Activated naive CD4-positive, alpha-beta T cell treated with anti-CD3 and anti-CD28 coated beads, Interleukin-2, amount 50 U/mL, for 72 hours (primary cell): ENCODE results near the gene UMAD1. TPM values are rescaled to one million over a fixed set of nuclear protein-coding genes. Genes with fewer than 3 reads are reported as not detected.

Source experiments
- ATAC-seq, 2 donors: fragments of 150-1000 bp; cut with Tn5 transposase; 2 replicates each; pipeline ENCODE4 v1.10.0; 2021; ENCODE audit warnings: mild to moderate bottlenecking in 2 of 2, moderate library complexity in 2 of 2
- DNase-seq, 2 donors: peaks; one replicate each; pipeline ENCODE4 v3.0.0; 2021 to 2022; ENCODE audit warnings: low spot score in 2 of 2
- H3K27ac Mint-ChIP-seq, 2 donors: one replicate each; pipeline ENCODE4 v1.8.0; 2022; ENCODE audit warnings: mild to moderate bottlenecking in 2 of 2, mixed read lengths in 2 of 2
- H3K36me3 Mint-ChIP-seq, 2 donors: one replicate each; pipeline ENCODE4 v1.8.0; 2022; ENCODE audit warnings: mixed read lengths in 2 of 2
- H3K9me3 Mint-ChIP-seq, 2 donors: one replicate each; pipeline ENCODE4 v1.8.0; 2022; ENCODE audit warnings: mixed read lengths in 2 of 2
- total RNA-seq, 2 donors: library from RNA; stranded (reverse); gene quantifications; one replicate each; pipeline ENCODE4 v1.2.3, GENCODE V29; 2022

UMAD1 gene
- total RNA-seq, 2 donors from 2014 or later, result 11.8 to 13.0 TPM

DNA sequence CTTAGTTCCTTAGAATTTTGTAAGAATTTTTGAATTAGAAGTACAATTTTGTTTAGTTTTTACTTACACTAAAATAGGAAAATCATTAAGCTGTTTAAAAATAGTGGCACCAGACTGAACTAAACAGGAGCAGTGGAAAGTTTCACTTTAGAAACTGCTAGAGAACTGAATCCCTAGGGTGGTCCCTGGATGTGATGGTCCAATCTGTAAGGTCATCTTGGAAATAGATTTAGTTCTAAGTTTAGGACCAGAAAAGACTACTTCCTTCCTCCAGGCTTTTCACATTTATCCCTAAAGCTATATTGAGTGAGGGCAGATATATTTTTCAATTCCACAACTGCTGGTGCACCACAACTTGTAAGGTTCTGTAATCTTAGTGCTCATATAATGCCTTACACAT is 58.8 kb downstream of the UMAD1 start:
- Mint-ChIP-seq H3K9me3 (peaks cover 0 to 5% of the 10 kb centered on the region in 2 donors), H3K36me3 (peaks cover 7 to 11% of the 10 kb centered on the region in 2 donors), H3K27ac (no peak overlapping the region)
- DNase-seq (no peak), ATAC-seq (no peak)

DNA sequence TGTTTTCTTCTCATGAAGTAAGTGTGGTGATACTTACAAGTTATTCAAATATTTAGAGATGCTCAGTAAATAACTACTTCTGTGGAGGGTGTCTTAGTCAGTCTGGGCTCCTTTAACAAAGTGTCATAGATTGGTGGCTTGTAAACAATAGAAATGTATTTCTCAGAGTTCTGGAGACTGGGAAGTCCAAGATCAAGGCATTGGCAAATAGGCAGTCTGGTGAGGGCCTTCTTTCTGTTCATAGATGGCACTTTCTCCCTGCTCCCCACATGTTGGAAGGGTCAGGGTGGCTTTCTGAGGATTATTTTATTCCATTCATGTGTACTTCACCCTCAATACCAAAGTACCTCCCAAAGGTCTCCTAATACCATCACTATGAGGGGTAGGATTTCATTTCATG is 59.4 kb downstream of the UMAD1 start:
- ATAC-seq (no peak), DNase-seq (no peak)
- Mint-ChIP-seq H3K36me3 (peaks cover 2 to 5% of the 10 kb centered on the region in 2 donors), H3K9me3 (no peaks in the 10 kb centered on the region), H3K27ac (no peak overlapping the region)

- H3K27ac Mint-ChIP-seq, result no peak overlapping the region
- ATAC-seq, result no peak
- no peaks in the 10 kb centered on the region for H3K9me3 Mint-ChIP-seq
- DNase-seq, result no peak
- H3K36me3 Mint-ChIP-seq, result peaks cover 0 to 3% of the 10 kb centered on the region in 2 donors
Observed at GRCh38 chr7:7701527-7701926, 61.0 kb downstream of the UMAD1 start.

- Mint-ChIP-seq H3K27ac (no peak overlapping the region), H3K36me3 (no peaks in the 10 kb centered on the region), H3K9me3 (no peaks in the 10 kb centered on the region)
- ATAC-seq (no peak), DNase-seq (no peak)
Observed at GRCh38 chr7:7702826-7703225, 62.3 kb downstream of the UMAD1 start.

- no peaks in the 10 kb centered on the region for H3K36me3 Mint-ChIP-seq
- H3K9me3 Mint-ChIP-seq, result no peaks in the 10 kb centered on the region
- DNase-seq, result no peak
- no peak for ATAC-seq
- H3K27ac Mint-ChIP-seq, result no peak overlapping the region
Observed at GRCh38 chr7:7703427-7703826, 62.9 kb downstream of the UMAD1 start.

DNA sequence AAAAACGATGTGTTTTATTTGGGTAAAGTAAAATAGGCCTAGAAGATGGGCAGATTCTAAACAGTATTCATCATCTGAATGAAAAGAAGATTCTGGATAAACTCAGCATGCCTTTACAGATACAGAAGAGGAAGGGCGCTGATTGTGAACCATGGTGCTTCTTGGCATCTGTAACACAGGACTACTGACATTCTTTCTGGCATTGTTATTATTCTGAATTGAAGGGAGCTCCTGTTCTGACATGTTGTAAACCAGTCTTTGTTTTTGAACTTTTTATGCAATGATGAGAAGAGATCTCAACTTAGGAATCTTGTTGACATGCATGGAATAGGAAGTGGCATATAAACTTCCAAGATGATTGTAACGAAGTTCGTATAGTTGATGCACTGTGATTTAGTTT is 64.3 kb downstream of the UMAD1 start:
- H3K9me3 Mint-ChIP-seq, result no peaks in the 10 kb centered on the region
- no peaks in the 10 kb centered on the region for H3K36me3 Mint-ChIP-seq
- no peak overlapping the region for H3K27ac Mint-ChIP-seq
- ATAC-seq (no peak), DNase-seq (no peak)

DNA sequence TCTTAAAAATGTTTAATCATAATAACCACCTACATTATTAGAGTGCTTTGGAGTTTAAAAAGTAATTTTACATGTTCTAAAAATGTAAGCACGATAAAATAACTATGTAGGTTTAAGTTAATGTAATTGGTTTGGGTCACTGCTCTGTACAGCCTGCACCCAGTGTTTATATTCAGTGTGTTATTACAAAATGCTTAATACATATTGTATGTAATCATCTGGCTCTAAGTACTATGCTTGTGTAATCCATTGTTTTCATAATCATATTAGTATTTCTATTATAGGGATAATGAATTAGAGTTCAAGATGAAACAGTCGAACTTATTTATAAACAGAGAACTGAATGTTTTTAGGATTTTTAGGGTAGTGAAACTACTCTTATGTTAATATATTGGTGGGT is 64.8 kb downstream of the UMAD1 start:
- ATAC-seq (no peak), DNase-seq (no peak)
- Mint-ChIP-seq H3K36me3 (no peaks in the 10 kb centered on the region), H3K9me3 (no peaks in the 10 kb centered on the region), H3K27ac (no peak overlapping the region)

DNA sequence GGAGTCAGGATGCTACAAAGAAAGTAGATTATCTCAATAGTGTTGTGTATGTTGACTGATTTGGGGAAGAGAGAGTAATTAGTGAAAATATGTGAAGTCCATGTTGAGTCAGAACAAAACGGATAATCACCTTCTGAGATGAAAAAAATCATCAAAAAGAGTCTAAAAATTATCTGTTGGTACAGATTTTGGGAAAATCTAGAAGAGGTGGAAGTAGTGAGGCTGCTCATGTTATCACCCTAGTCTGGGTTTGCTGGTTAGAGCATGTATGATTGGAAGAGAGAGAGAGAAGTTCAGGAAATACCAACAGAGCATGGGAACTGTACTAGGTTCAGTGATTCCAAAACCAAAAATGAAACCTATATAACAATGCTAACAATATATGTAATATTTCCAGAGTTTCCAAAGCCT is 65.6 kb downstream of the UMAD1 start:
- Mint-ChIP-seq H3K27ac (no peak overlapping the region), H3K9me3 (no peaks in the 10 kb centered on the region), H3K36me3 (no peaks in the 10 kb centered on the region)
- no peak for DNase-seq
- peak in 1 of 2 donors; percentile 63 for ATAC-seq

- no peak overlapping the region for H3K27ac Mint-ChIP-seq
- DNase-seq, result no peak
- ATAC-seq, result no peak
- H3K36me3 Mint-ChIP-seq, result no peaks in the 10 kb centered on the region
- H3K9me3 Mint-ChIP-seq, result no peaks in the 10 kb centered on the region
Observed at GRCh38 chr7:7706556-7707172, 66.1 kb downstream of the UMAD1 start.

- Mint-ChIP-seq H3K9me3 (no peaks in the 10 kb centered on the region), H3K27ac (no peak overlapping the region), H3K36me3 (no peaks in the 10 kb centered on the region)
- no peak for ATAC-seq
- DNase-seq, result no peak
Observed at GRCh38 chr7:7707246-7707645, 66.7 kb downstream of the UMAD1 start.

- ATAC-seq (no peak), DNase-seq (no peak)
- H3K9me3 Mint-ChIP-seq, result no peaks in the 10 kb centered on the region
- no peaks in the 10 kb centered on the region for H3K36me3 Mint-ChIP-seq
- H3K27ac Mint-ChIP-seq, result no peak overlapping the region
Observed at GRCh38 chr7:7707806-7708205, 67.3 kb downstream of the UMAD1 start.

- no peaks in the 10 kb centered on the region for H3K36me3 Mint-ChIP-seq
- H3K9me3 Mint-ChIP-seq, result no peaks in the 10 kb centered on the region
- no peak overlapping the region for H3K27ac Mint-ChIP-seq
- no peak for ATAC-seq
- DNase-seq, result no peak
Observed at GRCh38 chr7:7709291-7709690, 68.7 kb downstream of the UMAD1 start.

DNA sequence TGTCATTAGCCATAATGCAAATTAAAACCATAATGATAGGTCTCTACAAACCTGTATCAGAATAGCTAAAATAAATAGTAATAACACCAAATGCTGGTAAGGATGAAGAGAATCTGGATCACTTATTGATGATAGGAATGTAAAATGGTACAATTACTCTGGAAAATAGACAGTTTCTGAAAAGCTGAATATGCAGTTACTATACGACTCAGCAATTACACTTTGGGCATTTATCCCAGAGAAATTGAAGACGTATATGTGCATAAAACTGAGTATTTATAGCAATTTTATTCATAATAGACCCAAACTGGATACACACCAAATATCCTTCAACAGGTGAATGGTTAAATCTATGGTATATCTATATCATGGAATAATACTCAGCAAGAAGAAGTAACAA is 69.9 kb downstream of the UMAD1 start:
- DNase-seq (no peak), ATAC-seq (no peak)
- no peaks in the 10 kb centered on the region for H3K9me3 Mint-ChIP-seq
- H3K27ac Mint-ChIP-seq, result no peak overlapping the region
- no peaks in the 10 kb centered on the region for H3K36me3 Mint-ChIP-seq

DNA sequence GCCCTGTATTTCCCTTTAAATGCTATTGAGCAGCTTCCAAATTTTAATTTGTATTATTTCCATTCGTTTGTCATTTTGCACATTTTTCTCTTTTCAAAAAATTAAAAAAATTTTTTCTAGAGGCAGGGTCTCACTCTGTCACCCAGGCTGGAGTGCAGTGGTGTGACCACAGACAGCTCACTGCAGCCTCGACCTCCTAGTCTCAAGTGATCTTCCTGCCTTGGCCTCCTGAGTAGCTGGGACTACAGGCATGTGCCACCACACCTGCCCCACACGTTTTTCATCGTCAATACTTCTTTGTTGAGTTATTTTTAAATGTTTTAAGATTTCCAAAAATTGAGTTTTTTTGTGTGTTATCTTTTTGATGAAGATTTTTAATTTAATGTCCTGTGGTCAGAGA is 73.2 kb downstream of the UMAD1 start:
- no peak overlapping the region for H3K27ac Mint-ChIP-seq
- no peaks in the 10 kb centered on the region for H3K9me3 Mint-ChIP-seq
- no peak for DNase-seq
- ATAC-seq, result no peak
- peaks cover 0 to 7% of the 10 kb centered on the region in 2 donors for H3K36me3 Mint-ChIP-seq

DNA sequence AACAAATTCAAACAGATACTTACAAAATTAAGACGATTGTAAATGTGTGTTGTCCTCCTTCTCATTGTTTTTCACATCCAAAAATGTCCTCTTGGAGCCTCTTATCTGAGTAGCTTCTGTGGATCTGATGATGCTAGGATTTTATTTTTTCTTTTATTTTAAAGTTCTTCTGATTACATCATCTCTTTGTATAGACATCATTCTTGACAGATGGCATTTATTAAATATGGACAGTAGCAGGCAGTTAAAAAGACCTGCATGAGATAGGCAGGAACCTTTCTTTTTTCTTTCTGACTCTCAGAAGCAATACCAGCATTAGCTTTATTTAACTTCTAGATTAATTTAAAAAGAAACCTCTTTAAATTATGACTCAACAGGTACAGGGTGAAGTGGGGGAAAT is 77.9 kb downstream of the UMAD1 start, which contains the start of gene RPA3:
RPA3 (minus strand) TSS at position 116 of the 400 bp plus-strand sequence. CDS start 78,189 bp downstream, outside the sequence.
- H3K9me3 Mint-ChIP-seq, result no peaks in the 10 kb centered on the region
- peaks cover 4 to 12% of the 10 kb centered on the region in 2 donors for H3K36me3 Mint-ChIP-seq
- no peak for ATAC-seq
- DNase-seq, result no peak
- H3K27ac Mint-ChIP-seq, result peak within 1 kb of the TSS in 1 of 2 donors; percentile 77

GRCh38 chr7:7719236-7719635 is 78.7 kb downstream of the UMAD1 start:
- Mint-ChIP-seq H3K27ac (peak overlapping the region in 1 of 2 donors; percentile 77), H3K9me3 (no peaks in the 10 kb centered on the region), H3K36me3 (peaks cover 4 to 12% of the 10 kb centered on the region in 2 donors)
- peak; percentile 99 to 100 for ATAC-seq
- peak in 1 of 2 donors; percentile 42 for DNase-seq

- H3K36me3 Mint-ChIP-seq, result peaks cover 4 to 12% of the 10 kb centered on the region in 2 donors
- no peaks in the 10 kb centered on the region for H3K9me3 Mint-ChIP-seq
- DNase-seq (no peak), ATAC-seq (no peak)
- no peak overlapping the region for H3K27ac Mint-ChIP-seq
Observed at GRCh38 chr7:7720193-7720592, 79.6 kb downstream of the UMAD1 start.
